Transverse colon (tissue), 4 donors: Measurements from ENCODE around the gene CLSTN1.

Source experiments
- CTCF ChIP-seq, 5 experiments: fragments of 200-600 bp in 3 of 5; fragments of 450-650 bp in 2 of 5; sonication (generic) in 3 of 5; IDR thresholded peaks; 1 replicate in 2 of 5; 2 replicates in 3 of 5; pipeline ENCODE4 v1.5.1; 2016 to 2017; ENCODE audit warnings: antibody characterized with exemption in 5 of 5, inconsistent platforms in 3 of 5, mild to moderate bottlenecking in 2 of 5, moderate library complexity in 1 of 5
- POLR2A ChIP-seq: fragments of 450-650 bp; IDR thresholded peaks from one replicate; pipeline ENCODE4 v1.6.1; 2016; ENCODE audit warnings: antibody characterized with exemption, mild to moderate bottlenecking, moderate library complexity
- POLR2AphosphoS5 ChIP-seq, 3 donors: sonication (generic); formaldehyde crosslinking; IDR thresholded peaks; one replicate each; pipeline ENCODE4 v1.6.1; 2016; ENCODE audit warnings: antibody characterized with exemption in 3 of 3

- no peak for TF ChIP-seq CTCF (IDR thresholded peaks at IDR 0.05)
- no peak for TF ChIP-seq POLR2A
- TF ChIP-seq POLR2AphosphoS5 (IDR thresholded peaks at IDR 0.05): no peak
Observed at GRCh38 chr1:9722378-9722749, 101.4 kb downstream of the CLSTN1 start.
